Adrenal gland (tissue), 12 donors: ENCODE results near the gene IL10. TPM values are rescaled to one million over a fixed set of nuclear protein-coding genes. Genes with fewer than 3 reads are reported as not detected.

ENCODE experiments used
- DNase-seq, 7 donors: peaks; one replicate each; pipeline ENCODE4 v3.0.0-alpha.2; 2019 to 2020
- H3K27ac ChIP-seq, 5 donors: fragments of 200-600 bp; sonication (generic) in 4 of 5; 1 replicate in 3 of 5; 2 replicates in 2 of 5; pipeline versions ENCODE4 v1.5.1 to v1.8.0; 2016 to 2020; ENCODE audit warnings: mild to moderate bottlenecking in 1 of 5
- H3K27me3 ChIP-seq: fragments of 200-600 bp; 2 replicates; pipeline ENCODE4 v1.8.0; 2021
- H3K36me3 ChIP-seq, 2 donors: fragments of 200-600 bp; replicated peaks in 1 of 2; 1 replicate in 1 of 2; 2 replicates in 1 of 2; pipeline versions ENCODE4 v1.5.1 to v1.8.0; 2018 to 2022
- H3K4me1 ChIP-seq, 2 donors: fragments of 200-600 bp; replicated peaks in 1 of 2; 1 replicate in 1 of 2; 2 replicates in 1 of 2; pipeline versions ENCODE4 v1.5.1 to v1.8.0; 2018 to 2021
- H3K4me3 ChIP-seq, 4 donors: fragments of 200-600 bp; sonication (generic) in 3 of 4; one replicate each; pipeline ENCODE4 v1.5.1; 2016 to 2018
- H3K9me3 ChIP-seq, 3 donors: fragments of 200-600 bp; sonication (generic) in 1 of 3; replicated peaks in 1 of 3; 1 replicate in 2 of 3; 2 replicates in 1 of 3; pipeline versions ENCODE4 v1.5.1 to v1.8.0; 2016 to 2021
- CTCF ChIP-seq, 6 experiments: fragments of 450-650 bp in 4 of 6; fragments of 200-600 bp in 2 of 6; sonication (generic) in 1 of 6; IDR thresholded peaks; 1 replicate in 5 of 6; 2 replicates in 1 of 6; pipeline versions ENCODE4 v1.5.1 to v1.8.0; 2016 to 2021; ENCODE audit warnings: antibody characterized with exemption in 6 of 6, mild to moderate bottlenecking in 2 of 6, moderate library complexity in 1 of 6
- POLR2A ChIP-seq, 2 donors: fragments of 450-650 bp; IDR thresholded peaks; one replicate each; pipeline ENCODE4 v1.6.1; 2017; ENCODE audit warnings: antibody characterized with exemption in 2 of 2, mild to moderate bottlenecking in 2 of 2, moderate library complexity in 1 of 2
- WGBS, 4 donors: extraction: QIAGEN DNeasy Blood & Tissue Kit in 2 of 4; methylation state at CpG; one replicate each; pipeline versions ENCODE4 v1.1.5 to v1.1.7; 2013 to 2017; 5-methylcytosine and 5-hydroxymethylcytosine counted together
- intact Hi-C, 2 donors: fragments of 100-400 bp; cut with DNase I; formaldehyde crosslinking; loops; one replicate each; pipeline versions ENCODE4 v1.14.1 to v1.15.0; 2022 to 2023
- polyA plus RNA-seq, 3 donors: library from polyadenylated mRNA; stranded (reverse); fragments of 200-250 nt in 2 of 3; fragments of 350-450 nt in 1 of 3; fragmentation: Illumina TruSeq in 1 of 3; extraction: RNeasy Lipid Tissue Mini Kit (QIAGEN cat#74804) in 1 of 3; gene quantifications; one replicate each; pipeline ENCODE4 v1.2.3, GENCODE V29; 2013 to 2014
- total RNA-seq, 9 donors: library from RNA; depleted of rRNA in 4 of 9; stranded (reverse); fragments of >200 nt in 4 of 9; fragments of 120-200 nt in 1 of 9; fragmentation: NEBNext Ultra II Directional in 1 of 9; extraction: Animal tissue kit (Norgen Biotek cat#: 25700) in 1 of 9; gene quantifications; one replicate each; pipeline versions ENCODE4 v1.1.0 to v1.2.4, GENCODE V29; 2013 to 2023
- donor health status: healthy with polysubstance abuse.
- donor health status: Bipolar disorder and iron deficiency.
- donor health status: DM: yes; HTN: yes; CAD: no.
- donor health status: DM: no; HTN: no; CAD: no.
- donor health status: DM: no; HTN: no; CAD: no.
- donor health status: DM: yes; HTN: yes; CAD: no.

Gene IL10
- total and polyA plus RNA-seq, 12 donors = 0.33 to 8.5 (median 2.9) TPM

GRCh38 chr1:206812471-206812870 lies 40.2 kb upstream of the IL10 start:
- DNase-seq = no peak
- intact Hi-C loops = no loop called here
- WGBS, 4 donors = 60 to 81% (median 79%) methylated on average over 2 of the region's 2 CpGs

GRCh38 chr1:206809504-206810084 lies 37.3 kb upstream of the IL10 start:
- H3K36me3 ChIP-seq = no peaks in the 10 kb centered on the region
- intact Hi-C loops = loop anchor here in 1 of 2 donors (10.0 kb wide), 1 partner anchor 75 kb away; no protein-coding TSS in a partner anchor

More at GRCh38 chr1:206812471-206812870, 40.2 kb upstream of the IL10 start:
- TF ChIP-seq CTCF (IDR thresholded peaks at IDR 0.05) = no peak
- TF ChIP-seq POLR2A (IDR thresholded peaks at IDR 0.05) = no peak
- H3K27me3 ChIP-seq = no peaks in the 10 kb centered on the region
- H3K9me3 ChIP-seq = no peaks in the 10 kb centered on the region
- no peak overlapping the region for H3K27ac ChIP-seq
- H3K36me3 ChIP-seq = no peaks in the 10 kb centered on the region
- H3K4me1 ChIP-seq = no peaks in the 10 kb centered on the region
- no peak overlapping the region for H3K4me3 ChIP-seq

GRCh38 chr1:206808615-206809014 lies 36.3 kb upstream of the IL10 start:
- intact Hi-C loops = loop anchor here in 1 of 2 donors (10.0 kb wide), 1 partner anchor 74 kb away; no protein-coding TSS in a partner anchor
- H3K4me1 ChIP-seq = no peaks in the 10 kb centered on the region
- TF ChIP-seq CTCF (IDR thresholded peaks at IDR 0.05) = peak in 5 of 6 experiments; percentile 19 to 46 (median 42)
- no peak for TF ChIP-seq POLR2A (IDR thresholded peaks at IDR 0.05)
- H3K9me3 ChIP-seq = no peaks in the 10 kb centered on the region
- no peak overlapping the region for H3K27ac ChIP-seq
- H3K36me3 ChIP-seq = no peaks in the 10 kb centered on the region
- no peaks in the 10 kb centered on the region for H3K27me3 ChIP-seq
- DNase-seq = peak in 2 of 7 donors; percentile 36 to 57
- 46 to 75% (median 58%) methylated on average over 2 of the region's 2 CpGs for WGBS, 4 donors
- no peak overlapping the region for H3K4me3 ChIP-seq

More at GRCh38 chr1:206809504-206810084, 37.3 kb upstream of the IL10 start:
- H3K27ac ChIP-seq = no peak overlapping the region
- no peak overlapping the region for H3K4me3 ChIP-seq
- peak in 3 of 7 donors; percentile 13 to 60 (median 33) for DNase-seq
- no peaks in the 10 kb centered on the region for H3K4me1 ChIP-seq
- no peaks in the 10 kb centered on the region for H3K9me3 ChIP-seq
- TF ChIP-seq POLR2A (IDR thresholded peaks at IDR 0.05) = no peak
- peak in 2 of 6 experiments; percentile 7 to 20 for TF ChIP-seq CTCF (IDR thresholded peaks at IDR 0.05)
- H3K27me3 ChIP-seq = no peaks in the 10 kb centered on the region
- WGBS, 4 donors = 63 to 70% (median 64%) methylated on average over 4 of the region's 4 CpGs

GRCh38 chr1:206805357-206805756 lies 33.1 kb upstream of the IL10 start:
- TF ChIP-seq POLR2A (IDR thresholded peaks at IDR 0.05) (no peak), CTCF (IDR thresholded peaks at IDR 0.05) (no peak)
- Histone ChIP-seq H3K9me3 (no peaks in the 10 kb centered on the region), H3K4me3 (no peak overlapping the region), H3K27ac (no peak overlapping the region), H3K36me3 (no peaks in the 10 kb centered on the region), H3K4me1 (no peaks in the 10 kb centered on the region), H3K27me3 (no peaks in the 10 kb centered on the region)
- intact Hi-C loops = loop anchor here in 1 of 2 donors (10.0 kb wide), 1 partner anchor 71 kb away; no protein-coding TSS in a partner anchor
- no peak for DNase-seq
- WGBS, 4 donors = 47 to 66% (median 57%) methylated on average over 1 of the region's 1 CpG
